Measurements from ENCODE around the gene POLN. TPM values are rescaled to one million over a fixed set of nuclear protein-coding genes. Genes with fewer than 3 reads are reported as not detected.

Gene POLN
- total and polyA plus RNA-seq, 2 donors from 2014 or later: 1.3 to 3.8 TPM

DNA sequence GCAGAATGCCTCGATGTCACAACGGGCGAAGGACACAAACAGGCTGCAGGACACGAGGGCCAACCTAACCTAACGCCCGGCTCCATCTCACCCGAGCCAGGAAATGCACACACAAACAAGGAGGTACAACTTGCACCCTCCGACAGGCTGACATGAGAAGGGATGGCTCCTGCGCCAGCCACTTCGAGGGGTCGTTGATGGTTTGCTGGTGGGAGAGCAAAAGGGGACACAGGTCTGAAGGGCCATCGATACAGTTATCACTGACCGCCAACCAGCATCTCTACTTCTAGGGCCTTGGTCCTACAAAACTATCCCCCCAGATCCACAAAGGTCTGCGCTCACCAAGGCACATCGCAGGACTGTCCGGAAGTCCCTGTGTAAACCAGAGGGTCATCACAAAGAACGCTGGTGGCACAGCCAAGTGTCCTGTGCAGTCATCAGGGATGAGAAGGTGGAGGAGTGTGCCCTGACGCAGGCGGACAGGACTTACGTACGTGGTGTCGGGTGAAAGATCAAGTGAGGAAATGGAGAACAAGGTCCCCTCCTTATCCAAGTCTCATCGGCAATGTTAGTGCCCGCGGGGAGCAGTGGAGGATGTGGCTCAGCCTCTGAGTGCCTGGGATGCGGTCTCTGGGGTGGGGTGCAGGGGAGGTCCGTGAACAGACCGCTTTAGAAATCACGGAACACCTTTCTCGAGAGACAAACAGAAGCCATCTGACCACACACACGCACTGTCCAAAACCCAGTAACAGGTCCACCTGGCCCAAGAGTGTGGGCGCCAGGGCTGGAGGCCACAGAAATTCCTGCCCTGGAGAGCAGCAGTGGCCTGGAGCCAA, 13.0 kb upstream of the POLN start:
- no peaks in the 10 kb centered on the region for H3K27me3 ChIP-seq (ENCODE audit: control insufficient read depth, insufficient read depth, low read length)
- peaks cover 0 to 51% (median 13%) of the 10 kb centered on the region in 3 donors for H3K4me1 ChIP-seq (ENCODE audit: control insufficient read depth in 2 of 3, insufficient read depth in 2 of 3, low read depth in 1 of 3, low read length in 3 of 3)
- H3K36me3 ChIP-seq (ENCODE audit: control insufficient read depth in 2 of 3, insufficient read depth in 3 of 3, low read length in 3 of 3): peaks cover 0 to 13% (median 10%) of the 10 kb centered on the region in 3 donors

DNA sequence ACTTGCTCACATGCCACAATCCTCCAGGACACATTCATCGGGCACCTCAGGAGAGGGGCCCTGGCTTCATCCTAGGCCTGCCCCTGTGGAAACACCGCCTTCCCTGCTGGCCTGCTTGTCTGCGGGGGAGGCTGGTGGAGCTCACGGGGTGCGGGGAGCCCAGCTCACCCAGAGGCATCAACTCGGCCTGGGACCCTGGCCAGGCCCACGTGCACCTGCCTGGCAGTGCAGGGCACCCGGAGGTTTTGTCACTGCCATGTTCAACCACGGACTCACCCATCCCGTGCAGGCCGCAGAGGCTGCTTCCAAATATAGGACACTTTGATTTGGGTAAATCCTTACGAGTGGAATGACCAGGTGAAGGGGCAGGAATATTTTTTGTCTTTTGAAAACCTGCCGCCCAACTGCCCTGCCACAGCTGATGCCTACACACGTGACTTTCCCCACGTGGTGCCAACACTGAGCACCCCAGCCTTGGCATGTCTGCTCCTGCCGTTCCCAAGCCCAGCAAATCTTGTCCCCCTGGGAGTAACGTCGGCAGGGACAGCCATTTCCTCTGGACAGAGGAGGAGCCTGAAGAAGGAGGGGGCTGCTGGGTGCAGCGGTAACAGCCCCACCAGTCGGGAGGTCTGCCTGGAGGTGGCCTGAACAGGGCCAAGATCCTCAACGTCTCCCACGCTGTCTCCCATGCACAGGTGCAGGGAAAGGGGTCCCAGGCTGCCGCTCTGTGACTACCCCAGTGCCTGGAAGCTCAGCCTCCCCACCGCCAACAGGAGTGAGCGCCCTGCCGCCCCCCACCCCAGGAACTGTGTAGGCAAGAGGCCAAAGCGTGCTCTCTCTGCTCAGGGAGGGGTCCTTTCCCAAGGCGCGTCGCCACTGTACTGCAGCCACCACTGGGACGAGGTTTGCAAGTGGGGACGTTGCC, 11.5 kb upstream of the POLN start:
- Histone ChIP-seq H3K4me3 (ENCODE audit: low read length in 3 of 3) (no peak overlapping the region), H3K9me3 (ENCODE audit: control insufficient read depth in 2 of 3, insufficient read depth in 1 of 3, low read length in 3 of 3) (no peaks in the 10 kb centered on the region), H3K27me3 (ENCODE audit: control insufficient read depth, insufficient read depth, low read length) (no peaks in the 10 kb centered on the region), H3K9ac (ENCODE audit: low read length in 3 of 3) (no peak overlapping the region), H3K4me1 (ENCODE audit: control insufficient read depth in 2 of 3, insufficient read depth in 2 of 3, low read depth in 1 of 3, low read length in 3 of 3) (peaks cover 0 to 39% (median 8%) of the 10 kb centered on the region in 3 donors), H3K36me3 (ENCODE audit: control insufficient read depth in 2 of 3, insufficient read depth in 3 of 3, low read length in 3 of 3) (peaks cover 0 to 16% (median 15%) of the 10 kb centered on the region in 3 donors), H3K27ac (ENCODE audit: low read depth in 2 of 2, low read length in 2 of 2) (no peak overlapping the region)
- intact Hi-C loops (cut with DNase I): no loop called here
- TF ChIP-seq, protein P1, sequence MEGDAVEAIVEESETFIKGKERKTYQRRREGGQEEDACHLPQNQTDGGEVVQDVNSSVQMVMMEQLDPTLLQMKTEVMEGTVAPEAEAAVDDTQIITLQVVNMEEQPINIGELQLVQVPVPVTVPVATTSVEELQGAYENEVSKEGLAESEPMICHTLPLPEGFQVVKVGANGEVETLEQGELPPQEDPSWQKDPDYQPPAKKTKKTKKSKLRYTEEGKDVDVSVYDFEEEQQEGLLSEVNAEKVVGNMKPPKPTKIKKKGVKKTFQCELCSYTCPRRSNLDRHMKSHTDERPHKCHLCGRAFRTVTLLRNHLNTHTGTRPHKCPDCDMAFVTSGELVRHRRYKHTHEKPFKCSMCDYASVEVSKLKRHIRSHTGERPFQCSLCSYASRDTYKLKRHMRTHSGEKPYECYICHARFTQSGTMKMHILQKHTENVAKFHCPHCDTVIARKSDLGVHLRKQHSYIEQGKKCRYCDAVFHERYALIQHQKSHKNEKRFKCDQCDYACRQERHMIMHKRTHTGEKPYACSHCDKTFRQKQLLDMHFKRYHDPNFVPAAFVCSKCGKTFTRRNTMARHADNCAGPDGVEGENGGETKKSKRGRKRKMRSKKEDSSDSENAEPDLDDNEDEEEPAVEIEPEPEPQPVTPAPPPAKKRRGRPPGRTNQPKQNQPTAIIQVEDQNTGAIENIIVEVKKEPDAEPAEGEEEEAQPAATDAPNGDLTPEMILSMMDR (IDR thresholded peaks at IDR 0.05; ENCODE audit: borderline replicate concordance, extremely low read depth, insufficient read depth): no peak
- DNase-seq: peak in 3 of 5 donors; percentile 5 to 59 (median 30)
- FAIRE-seq: no peak

More for the DNA sequence above, 13.0 kb upstream of the POLN start:
- no peak for FAIRE-seq
- Histone ChIP-seq H3K27ac (ENCODE audit: low read depth in 2 of 2, low read length in 2 of 2) (peak overlapping the region; percentile 87 to 90), H3K9me3 (ENCODE audit: control insufficient read depth in 2 of 3, insufficient read depth in 1 of 3, low read length in 3 of 3) (no peaks in the 10 kb centered on the region), H3K9ac (ENCODE audit: low read length in 3 of 3) (no peak overlapping the region), H3K4me3 (ENCODE audit: low read length in 3 of 3) (no peak overlapping the region)
- intact Hi-C loops (cut with DNase I): no loop called here
- TF ChIP-seq, protein P1 (IDR thresholded peaks at IDR 0.05; ENCODE audit: borderline replicate concordance, extremely low read depth, insufficient read depth): no peak
- DNase-seq: peak in 2 of 5 donors; percentile 7 to 66

DNA sequence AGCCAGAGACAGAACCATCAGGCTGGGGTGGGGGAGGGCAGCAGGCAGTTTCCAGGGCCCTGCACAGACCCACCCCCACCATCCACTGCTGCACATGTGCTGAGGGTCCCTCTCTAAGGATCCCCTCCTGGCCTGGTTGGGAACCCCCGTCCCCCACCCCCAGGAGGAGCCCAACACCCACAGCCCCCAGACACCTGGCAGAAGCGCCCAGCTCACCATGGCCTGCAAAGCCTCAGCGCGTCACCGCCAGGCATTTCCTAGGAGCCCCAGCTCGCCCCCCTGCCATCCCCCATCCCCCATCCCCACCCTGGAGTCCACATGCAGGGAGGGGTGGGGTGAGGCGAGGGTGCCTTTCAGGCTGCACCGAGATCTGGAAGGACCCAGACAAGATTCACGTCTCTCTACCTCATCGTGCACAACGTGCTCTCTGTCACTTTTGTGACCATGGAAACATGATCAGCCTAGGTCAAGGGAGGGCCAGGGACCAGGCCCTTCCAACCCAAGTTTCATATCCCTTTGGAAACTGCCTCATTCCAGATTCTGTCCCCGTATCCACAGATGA, 10.7 kb upstream of the POLN start:
- Histone ChIP-seq H3K36me3 (ENCODE audit: control insufficient read depth in 2 of 3, insufficient read depth in 3 of 3, low read length in 3 of 3) (peaks cover 0 to 16% (median 15%) of the 10 kb centered on the region in 3 donors), H3K9ac (ENCODE audit: low read length in 3 of 3) (no peak overlapping the region), H3K4me1 (ENCODE audit: control insufficient read depth in 2 of 3, insufficient read depth in 2 of 3, low read depth in 1 of 3, low read length in 3 of 3) (peaks cover 0 to 31% (median 8%) of the 10 kb centered on the region in 3 donors), H3K9me3 (ENCODE audit: control insufficient read depth in 2 of 3, insufficient read depth in 1 of 3, low read length in 3 of 3) (no peaks in the 10 kb centered on the region), H3K27ac (ENCODE audit: low read depth in 2 of 2, low read length in 2 of 2) (no peak overlapping the region), H3K4me3 (ENCODE audit: low read length in 3 of 3) (no peak overlapping the region), H3K27me3 (ENCODE audit: control insufficient read depth, insufficient read depth, low read length) (no peaks in the 10 kb centered on the region)
- TF ChIP-seq, protein P1 (IDR thresholded peaks at IDR 0.05; ENCODE audit: borderline replicate concordance, extremely low read depth, insufficient read depth): no peak
- intact Hi-C loops (cut with DNase I): no loop called here
- DNase-seq (peak in 3 of 5 donors; percentile 6 to 69 (median 52)), FAIRE-seq (no peak)
